Measurements from ENCODE around the gene GADD45A. TPM values are rescaled to one million over a fixed set of nuclear protein-coding genes. Genes with fewer than 3 reads are reported as not detected.

GADD45A gene
- total and polyA plus RNA-seq, 12 donors = 26.2 to 148 (median 59.7) TPM

- peak in 1 of 2 donors; percentile 35 for DNase-seq
- H3K4me3 ChIP-seq = no peak overlapping the region
- H3K9me3 ChIP-seq = no peaks in the 10 kb centered on the region
- no peak for TF ChIP-seq CTCF (IDR thresholded peaks at IDR 0.05)
- H3K36me3 ChIP-seq = no peaks in the 10 kb centered on the region
- 89% methylated on average over 6 of the region's 6 CpGs for WGBS, 2 donors
- no peaks in the 10 kb centered on the region for H3K27me3 ChIP-seq
- peaks cover 18 to 71% (median 46%) of the 10 kb centered on the region in 9 donors for H3K4me1 ChIP-seq
- peak overlapping the region in 3 of 10 donors; percentile 9 to 59 (median 18) for H3K27ac ChIP-seq
- intact Hi-C loops (cut with DNase I) = no loop called here
- ATAC-seq = peak in 7 of 8 donors; percentile 20 to 73 (median 52)
These were observed 28.3 kb downstream of the GADD45A start for GRCh38 chr1:67713057-67713846.

- no peaks in the 10 kb centered on the region for H3K9me3 ChIP-seq
- no peaks in the 10 kb centered on the region for H3K36me3 ChIP-seq
- intact Hi-C loops (cut with DNase I) = no loop called here
- H3K4me1 ChIP-seq = peaks cover 15 to 69% (median 39%) of the 10 kb centered on the region in 9 donors
- no peak overlapping the region for H3K27ac ChIP-seq
- TF ChIP-seq CTCF (IDR thresholded peaks at IDR 0.05) = no peak
- H3K4me3 ChIP-seq = no peak overlapping the region
- ATAC-seq = no peak
- 95 to 99% methylated on average over 2 of the region's 2 CpGs for WGBS, 2 donors
- H3K27me3 ChIP-seq = no peaks in the 10 kb centered on the region
- DNase-seq = no peak
These were observed 30.8 kb downstream of the GADD45A start for GRCh38 chr1:67715819-67716218.

- DNase-seq (no peak), ATAC-seq (no peak)
- no peaks in the 10 kb centered on the region for H3K36me3 ChIP-seq
- H3K27ac ChIP-seq = peak overlapping the region in 1 of 10 donors; percentile 12
- TF ChIP-seq CTCF (IDR thresholded peaks at IDR 0.05) = no peak
- no peak overlapping the region for H3K4me3 ChIP-seq
- H3K4me1 ChIP-seq = peaks cover 14 to 69% (median 29%) of the 10 kb centered on the region in 9 donors
- intact Hi-C loops (cut with DNase I) = no loop called here
- no peaks in the 10 kb centered on the region for H3K27me3 ChIP-seq
- H3K9me3 ChIP-seq = no peaks in the 10 kb centered on the region
- WGBS, 2 donors = 74 to 81% methylated on average over 4 of the region's 4 CpGs
These were observed 31.8 kb downstream of the GADD45A start for GRCh38 chr1:67716800-67717199.

GRCh38 chr1:67717876-67718275 lies 32.9 kb downstream of the GADD45A start:
- 70 to 82% methylated on average over 4 of the region's 4 CpGs for WGBS, 2 donors
- intact Hi-C loops (cut with DNase I) = no loop called here

More at GRCh38 chr1:67717876-67718275, 32.9 kb downstream of the GADD45A start:
- Histone ChIP-seq H3K4me1 (peaks cover 13 to 69% (median 30%) of the 10 kb centered on the region in 9 donors), H3K27me3 (no peaks in the 10 kb centered on the region), H3K36me3 (no peaks in the 10 kb centered on the region), H3K4me3 (no peak overlapping the region), H3K27ac (peak overlapping the region in 2 of 10 donors; percentile 0 to 33), H3K9me3 (no peaks in the 10 kb centered on the region)
- TF ChIP-seq CTCF (IDR thresholded peaks at IDR 0.05) = no peak
- peak in 7 of 8 donors; percentile 39 to 80 (median 70) for ATAC-seq
- DNase-seq = peak in 1 of 2 donors; percentile 25
